Measurements from ENCODE around the gene PCDHGA1.
A peak's percentile ranks its signal among the peaks of the same experiment; 100 is the strongest.

Gene PCDHGA1

GRCh38 chr5:141529873-141530272, 199.6 kb downstream of the PCDHGA1 start:
- DNase-seq (ENCODE audit: low read depth, low spot score) = no peak

DNA sequence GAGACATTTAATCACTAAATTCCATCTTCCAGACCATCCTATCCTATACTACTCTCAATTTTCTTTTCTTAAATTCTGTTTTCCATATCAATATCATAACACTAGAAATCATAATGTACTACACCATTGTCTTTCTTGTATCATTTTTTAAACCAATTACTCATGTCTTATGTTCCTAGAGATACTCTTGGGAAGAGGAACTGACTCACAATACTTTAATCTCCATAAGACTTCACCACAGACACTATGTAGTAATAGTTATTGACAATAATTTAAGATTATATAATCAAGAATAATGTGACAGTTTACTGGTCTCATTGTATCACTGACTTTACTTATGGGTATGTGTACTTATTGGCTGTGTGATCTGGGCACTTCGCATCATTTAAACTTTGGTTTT, 202.4 kb downstream of the PCDHGA1 start:
- DNase-seq (ENCODE audit: low read depth, low spot score) = no peak

- no peak for DNase-seq (ENCODE audit: low read depth, low spot score)
Measured at GRCh38 chr5:141533897-141534296, 203.6 kb downstream of the PCDHGA1 start.

GRCh38 chr5:141534492-141535213, 204.3 kb downstream of the PCDHGA1 start:
- DNase-seq (ENCODE audit: low read depth, low spot score) = no peak

DNA sequence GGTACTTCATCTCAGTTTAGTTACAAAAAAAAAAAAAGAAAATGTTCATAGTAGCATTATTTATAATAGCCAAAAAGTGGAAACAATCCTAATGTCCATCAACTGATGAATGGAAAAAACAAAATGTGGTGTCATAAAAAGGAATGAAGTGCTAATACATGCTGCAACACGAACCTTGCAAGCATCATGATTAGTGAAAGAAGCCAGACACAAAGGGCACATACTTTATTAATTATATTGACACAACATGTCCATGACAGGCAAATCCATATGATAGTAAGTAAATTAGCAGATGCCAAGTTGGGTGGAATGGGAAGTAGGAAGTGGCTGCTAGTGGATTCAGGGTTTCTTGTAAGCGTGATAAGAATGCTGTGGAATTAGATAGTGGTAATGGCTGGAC, 212.7 kb downstream of the PCDHGA1 start:
- DNase-seq (ENCODE audit: low read depth, low spot score) = no peak

GRCh38 chr5:141547488-141547887, 217.2 kb downstream of the PCDHGA1 start:
- no peak for DNase-seq (ENCODE audit: low read depth, low spot score)

- DNase-seq (ENCODE audit: low read depth, low spot score) = no peak
Measured at GRCh38 chr5:141547921-141548320, 217.6 kb downstream of the PCDHGA1 start.

GRCh38 chr5:141557681-141558136, 227.4 kb downstream of the PCDHGA1 start:
- peak; percentile 62 for DNase-seq (ENCODE audit: low read depth, low spot score)

DNA sequence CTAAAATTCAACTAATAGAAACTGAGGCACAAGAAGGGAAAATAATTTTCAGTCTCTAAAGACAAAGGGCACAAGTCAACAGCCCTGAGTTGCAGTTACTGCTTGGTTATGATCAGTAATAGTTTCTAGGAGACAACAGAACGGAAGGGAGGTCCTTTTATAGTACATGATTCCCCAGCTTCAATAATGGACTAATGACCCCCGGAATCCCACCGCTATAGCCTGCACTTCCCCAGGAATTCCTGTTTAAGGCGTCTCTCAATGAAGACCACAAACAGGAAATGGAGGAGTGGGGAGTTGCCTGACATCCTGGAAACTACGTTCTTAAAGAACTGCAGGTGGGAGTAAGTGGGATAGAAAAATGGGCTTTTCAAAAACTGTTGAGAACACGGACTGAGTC, 227.8 kb downstream of the PCDHGA1 start:
- DNase-seq (ENCODE audit: low read depth, low spot score) = no peak

- no peak for DNase-seq (ENCODE audit: low read depth, low spot score)
Measured at GRCh38 chr5:141559461-141559860, 229.1 kb downstream of the PCDHGA1 start.

GRCh38 chr5:141560151-141560550, 229.8 kb downstream of the PCDHGA1 start:
- no peak for DNase-seq (ENCODE audit: low read depth, low spot score)

DNA sequence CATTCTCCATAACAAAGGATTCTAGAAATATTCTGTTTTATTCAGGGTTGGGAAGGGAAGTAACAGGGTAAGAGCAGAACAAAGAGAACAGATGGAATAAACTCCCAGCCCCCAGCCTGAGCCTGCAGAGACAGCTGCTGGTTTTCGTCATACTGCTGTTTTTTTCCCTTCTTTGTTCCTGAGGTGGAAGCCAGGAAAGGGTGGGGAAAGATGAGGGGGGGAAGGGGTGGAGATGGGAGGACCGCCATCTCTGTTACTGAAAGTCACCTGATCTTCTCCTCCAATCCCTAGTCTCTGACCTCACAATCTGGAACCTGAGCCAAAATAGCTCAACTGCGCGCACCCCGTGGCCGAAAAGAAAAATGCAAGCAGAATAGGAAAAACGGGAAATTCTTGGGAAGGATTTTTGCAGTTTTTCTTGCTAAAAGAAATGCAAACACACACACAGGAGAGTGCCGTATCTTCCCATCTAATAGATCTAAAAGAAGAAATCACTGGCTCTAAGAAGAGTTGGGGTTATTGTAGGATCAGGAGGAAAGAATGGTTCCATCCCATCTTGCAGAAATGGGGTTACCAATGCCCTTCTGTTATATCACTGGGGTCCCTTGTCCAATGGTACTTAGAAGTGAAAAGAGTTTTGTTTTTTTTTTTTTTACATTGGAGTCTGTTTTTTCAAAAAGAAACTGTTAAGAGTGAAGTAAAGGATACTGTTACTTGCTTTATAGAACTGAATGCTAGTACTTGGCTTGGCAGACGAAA, 230.6 kb downstream of the PCDHGA1 start:
- no peak for DNase-seq (ENCODE audit: low read depth, low spot score)
